ENCODE measurements around the gene RPL39.

DNA sequence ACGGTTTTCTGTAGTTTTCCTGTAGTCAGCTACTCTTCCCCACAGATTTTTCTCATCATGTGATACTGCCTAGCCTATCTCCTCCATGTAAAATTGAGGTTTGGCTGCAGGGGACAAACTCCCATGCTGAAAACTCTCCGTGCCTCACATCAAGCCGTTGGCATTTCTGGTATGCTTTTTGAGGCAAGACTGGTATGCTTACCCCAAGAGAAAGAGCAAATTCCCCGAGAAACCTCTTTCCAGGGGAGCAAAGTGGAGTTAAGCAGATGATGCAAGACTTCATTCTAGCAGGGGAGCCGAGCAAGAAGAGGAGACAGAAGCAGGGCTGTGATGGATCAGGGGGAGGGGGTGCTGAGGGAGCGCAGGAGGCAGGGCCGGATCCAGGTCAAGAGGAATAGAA, 28.2 kb downstream of the RPL39 start:
- TF ChIP-seq, protein P1, sequence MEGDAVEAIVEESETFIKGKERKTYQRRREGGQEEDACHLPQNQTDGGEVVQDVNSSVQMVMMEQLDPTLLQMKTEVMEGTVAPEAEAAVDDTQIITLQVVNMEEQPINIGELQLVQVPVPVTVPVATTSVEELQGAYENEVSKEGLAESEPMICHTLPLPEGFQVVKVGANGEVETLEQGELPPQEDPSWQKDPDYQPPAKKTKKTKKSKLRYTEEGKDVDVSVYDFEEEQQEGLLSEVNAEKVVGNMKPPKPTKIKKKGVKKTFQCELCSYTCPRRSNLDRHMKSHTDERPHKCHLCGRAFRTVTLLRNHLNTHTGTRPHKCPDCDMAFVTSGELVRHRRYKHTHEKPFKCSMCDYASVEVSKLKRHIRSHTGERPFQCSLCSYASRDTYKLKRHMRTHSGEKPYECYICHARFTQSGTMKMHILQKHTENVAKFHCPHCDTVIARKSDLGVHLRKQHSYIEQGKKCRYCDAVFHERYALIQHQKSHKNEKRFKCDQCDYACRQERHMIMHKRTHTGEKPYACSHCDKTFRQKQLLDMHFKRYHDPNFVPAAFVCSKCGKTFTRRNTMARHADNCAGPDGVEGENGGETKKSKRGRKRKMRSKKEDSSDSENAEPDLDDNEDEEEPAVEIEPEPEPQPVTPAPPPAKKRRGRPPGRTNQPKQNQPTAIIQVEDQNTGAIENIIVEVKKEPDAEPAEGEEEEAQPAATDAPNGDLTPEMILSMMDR (IDR thresholded peaks at IDR 0.05 in 2 of 3, conservative IDR thresholded peaks at IDR 0.05 in 1 of 3; ENCODE audit: control insufficient read depth in 2 of 3, extremely low read depth in 1 of 3, insufficient read depth in 1 of 3, low read depth in 3 of 3, low read length in 3 of 3), result no peak
- TF ChIP-seq KDM1A (IDR thresholded peaks at IDR 0.05; ENCODE audit: borderline replicate concordance) (no peak), MYC (IDR thresholded peaks at IDR 0.05; ENCODE audit: insufficient read depth, insufficient read length, insufficient replicate concordance, low read length, severe bottlenecking) (no peak)
